ENCODE results near the gene SNRNP48.

DNA sequence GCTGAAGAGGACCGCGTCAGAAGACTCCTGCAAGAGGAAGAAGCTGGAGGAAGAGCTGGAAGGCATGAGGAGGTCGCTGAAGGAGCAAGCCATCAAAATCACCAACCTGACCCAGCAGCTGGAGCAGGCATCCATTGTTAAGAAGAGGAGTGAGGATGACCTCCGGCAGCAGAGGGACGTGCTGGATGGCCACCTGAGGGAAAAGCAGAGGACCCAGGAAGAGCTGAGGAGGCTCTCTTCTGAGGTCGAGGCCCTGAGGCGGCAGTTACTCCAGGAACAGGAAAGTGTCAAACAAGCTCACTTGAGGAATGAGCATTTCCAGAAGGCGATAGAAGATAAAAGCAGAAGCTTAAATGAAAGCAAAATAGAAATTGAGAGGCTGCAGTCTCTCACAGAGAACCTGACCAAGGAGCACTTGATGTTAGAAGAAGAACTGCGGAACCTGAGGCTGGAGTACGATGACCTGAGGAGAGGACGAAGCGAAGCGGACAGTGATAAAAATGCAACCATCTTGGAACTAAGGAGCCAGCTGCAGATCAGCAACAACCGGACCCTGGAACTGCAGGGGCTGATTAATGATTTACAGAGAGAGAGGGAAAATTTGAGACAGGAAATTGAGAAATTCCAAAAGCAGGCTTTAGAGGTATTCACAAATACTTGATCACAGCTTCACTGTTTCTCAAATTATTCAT, 8.9 kb upstream of the SNRNP48 start:
- TF ChIP-seq, protein P1, sequence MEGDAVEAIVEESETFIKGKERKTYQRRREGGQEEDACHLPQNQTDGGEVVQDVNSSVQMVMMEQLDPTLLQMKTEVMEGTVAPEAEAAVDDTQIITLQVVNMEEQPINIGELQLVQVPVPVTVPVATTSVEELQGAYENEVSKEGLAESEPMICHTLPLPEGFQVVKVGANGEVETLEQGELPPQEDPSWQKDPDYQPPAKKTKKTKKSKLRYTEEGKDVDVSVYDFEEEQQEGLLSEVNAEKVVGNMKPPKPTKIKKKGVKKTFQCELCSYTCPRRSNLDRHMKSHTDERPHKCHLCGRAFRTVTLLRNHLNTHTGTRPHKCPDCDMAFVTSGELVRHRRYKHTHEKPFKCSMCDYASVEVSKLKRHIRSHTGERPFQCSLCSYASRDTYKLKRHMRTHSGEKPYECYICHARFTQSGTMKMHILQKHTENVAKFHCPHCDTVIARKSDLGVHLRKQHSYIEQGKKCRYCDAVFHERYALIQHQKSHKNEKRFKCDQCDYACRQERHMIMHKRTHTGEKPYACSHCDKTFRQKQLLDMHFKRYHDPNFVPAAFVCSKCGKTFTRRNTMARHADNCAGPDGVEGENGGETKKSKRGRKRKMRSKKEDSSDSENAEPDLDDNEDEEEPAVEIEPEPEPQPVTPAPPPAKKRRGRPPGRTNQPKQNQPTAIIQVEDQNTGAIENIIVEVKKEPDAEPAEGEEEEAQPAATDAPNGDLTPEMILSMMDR (conservative IDR thresholded peaks at IDR 0.05; ENCODE audit: low read depth, low read length), result no peak
- no peak for TF ChIP-seq EZH2 (IDR thresholded peaks at IDR 0.05; ENCODE audit: low read length, unreplicated experiment)
- no peak for TF ChIP-seq EZH2phosphoT487 (IDR thresholded peaks at IDR 0.05; ENCODE audit: borderline replicate concordance, low read length)

Measured in PC-3 (cell line).